NCI-H1092 treated with DMSO at 0.1 percent for 48 hours (cell line): Measurements from ENCODE around the gene PACC1.

Experiments
- DNase-seq: peaks from one replicate; lab custom pipeline; 2025; lab: John Stamatoyannopoulos, UW

Gene PACC1

GRCh38 chr1:212437179-212437798 lies 22.6 kb upstream of the PACC1 start:
- DNase-seq, result no peak

GRCh38 chr1:212434992-212435391 lies 20.3 kb upstream of the PACC1 start:
- DNase-seq, result no peak

- no peak for DNase-seq
Observed at GRCh38 chr1:212433577-212434462, 19.1 kb upstream of the PACC1 start.

GRCh38 chr1:212432661-212433576 lies 18.2 kb upstream of the PACC1 start, which contains the start of gene NENF:
Gene NENF (plus strand): TSS chr1:212432920. CDS start chr1:212432944, 24 bp downstream.
- peak; percentile 77 for DNase-seq

- no peak for DNase-seq
Observed at GRCh38 chr1:212432272-212432660, 17.6 kb upstream of the PACC1 start.

GRCh38 chr1:212431644-212432043 lies 17.0 kb upstream of the PACC1 start:
- no peak for DNase-seq

GRCh38 chr1:212430955-212431394 lies 16.3 kb upstream of the PACC1 start:
- no peak for DNase-seq

GRCh38 chr1:212430416-212430815 lies 15.7 kb upstream of the PACC1 start:
- DNase-seq, result no peak

GRCh38 chr1:212428496-212428895 lies 13.8 kb upstream of the PACC1 start:
- no peak for DNase-seq

- no peak for DNase-seq
Observed at GRCh38 chr1:212423879-212424278, 9.2 kb upstream of the PACC1 start.

GRCh38 chr1:212421165-212421564 lies 6.5 kb upstream of the PACC1 start:
- DNase-seq, result no peak

- no peak for DNase-seq
Observed at GRCh38 chr1:212415107-212415841, 588 bp upstream of the PACC1 start.

- no peak for DNase-seq
Observed at GRCh38 chr1:212413902-212414327, 771 bp downstream of the PACC1 start.

GRCh38 chr1:212412374-212412773 lies 2.3 kb downstream of the PACC1 start:
- DNase-seq, result no peak

GRCh38 chr1:212410231-212410820 lies 4.4 kb downstream of the PACC1 start:
- no peak for DNase-seq

GRCh38 chr1:212402666-212403321 lies 11.9 kb downstream of the PACC1 start:
- no peak for DNase-seq

- DNase-seq, result no peak
Observed at GRCh38 chr1:212401838-212402582, 12.7 kb downstream of the PACC1 start.

- no peak for DNase-seq
Observed at GRCh38 chr1:212401042-212401441, 13.6 kb downstream of the PACC1 start.

GRCh38 chr1:212397171-212397570 lies 17.5 kb downstream of the PACC1 start:
- no peak for DNase-seq

GRCh38 chr1:212396638-212397037 lies 18.0 kb downstream of the PACC1 start:
- no peak for DNase-seq
